B cell (primary cell): ENCODE results near the gene BRINP2. TPM values are rescaled to one million over a fixed set of nuclear protein-coding genes. Genes with fewer than 3 reads are reported as not detected.

Experiments used
- ATAC-seq: fragments of 200-7000 bp; cut with Tn5 transposase; one replicate; pipeline ENCODE4 v1.10.0; 2021; ENCODE audit warnings: low read depth, mild to moderate bottlenecking, moderate number of reproducible peaks, moderate library complexity
- CTCF ChIA-PET: fragments of 350-600 bp; sonication (Branson Sonifier 250); formaldehyde crosslinking; loops from one replicate; lab custom pipeline; 2021; ENCODE audit warnings: antibody characterized with exemption, inconsistent platforms; lab: Charles Lee
- POLR2A ChIA-PET: fragments of 350-600 bp; sonication (Branson Sonifier 250); formaldehyde crosslinking; loops from one replicate; lab custom pipeline; 2021; ENCODE audit warnings: antibody characterized with exemption; lab: Charles Lee
- DNase-seq: peaks from one replicate; pipeline ENCODE4 v3.0.0; 2013
- H2AFZ ChIP-seq: 2 replicates; pipeline ENCODE4 v1.6.1; 2012; ENCODE audit warnings: mild to moderate bottlenecking, low read depth, low read length; ENCODE audit not compliant: insufficient read depth, poor library complexity, severe bottlenecking
- H3K27ac ChIP-seq, 2 donors: 1 replicate in 1 of 2; 2 replicates in 1 of 2; pipeline ENCODE4 v1.5.1; 2012 to 2013; ENCODE audit warnings: low read length in 2 of 2, mild to moderate bottlenecking in 2 of 2, moderate library complexity in 1 of 2
- H3K27me3 ChIP-seq, 4 experiments: fragments of 200-600 bp in 1 of 4; sonication (generic) in 1 of 4; replicated peaks in 1 of 4; 1 replicate in 2 of 4; 2 replicates in 2 of 4; pipeline versions ENCODE4 v1.6.1 to v1.7.0; 2013 to 2016; ENCODE audit warnings: low read length in 3 of 4, mild to moderate bottlenecking in 2 of 4, mixed read lengths in 1 of 4, moderate library complexity in 1 of 4; ENCODE audit not compliant: insufficient read depth in 4 of 4, control insufficient read depth in 3 of 4; ENCODE audit errors: control extremely low read depth in 1 of 4
- H3K36me3 ChIP-seq, 2 experiments: replicated peaks in 1 of 2; 1 replicate in 1 of 2; 2 replicates in 1 of 2; pipeline versions ENCODE4 v1.6.1 to v1.7.1; 2013; ENCODE audit warnings: low read length in 1 of 2; ENCODE audit not compliant: insufficient read depth in 2 of 2, control insufficient read depth in 1 of 2; ENCODE audit errors: control extremely low read depth in 1 of 2, extremely low read depth in 1 of 2
- H3K4me1 ChIP-seq, 2 donors: fragments of 200-600 bp in 1 of 2; sonication (generic) in 1 of 2; 1 replicate in 1 of 2; 2 replicates in 1 of 2; pipeline versions ENCODE4 v1.5.1 to v1.6.1; 2013 to 2017; ENCODE audit warnings: low read length in 2 of 2; ENCODE audit not compliant: control insufficient read depth in 2 of 2, insufficient read depth in 2 of 2
- H3K4me2 ChIP-seq: replicated peaks from 2 replicates; pipeline ENCODE3; 2012; ENCODE audit warnings: mild to moderate bottlenecking, low read depth, low read length; ENCODE audit not compliant: poor library complexity, severe bottlenecking
- H3K4me3 ChIP-seq, 5 experiments: fragments of 200-600 bp in 1 of 5; sonication (generic) in 1 of 5; 1 replicate in 3 of 5; 2 replicates in 2 of 5; pipeline versions ENCODE4 v1.5.1 to v1.7.0; 2011 to 2016; ENCODE audit warnings: low read length in 4 of 5, mild to moderate bottlenecking in 4 of 5, low read depth in 2 of 5, control low read depth in 1 of 5, moderate library complexity in 1 of 5; ENCODE audit not compliant: insufficient read depth in 1 of 5; ENCODE audit errors: control extremely low read depth in 1 of 5, extremely low read depth in 1 of 5
- H3K79me2 ChIP-seq: fragments of 200-600 bp; sonication (generic); one replicate; pipeline ENCODE4 v1.6.0; 2016; ENCODE audit warnings: low read length; ENCODE audit not compliant: control insufficient read depth, insufficient read depth
- H3K9ac ChIP-seq: fragments of 200-600 bp; sonication (generic); 2 replicates; pipeline ENCODE4 v1.6.1; 2017; ENCODE audit warnings: mild to moderate bottlenecking, low read length, moderate library complexity
- H3K9me3 ChIP-seq, 3 donors: one replicate each; pipeline versions ENCODE4 v1.6.1 to v1.7.1; 2013; ENCODE audit warnings: low read length in 2 of 3; ENCODE audit not compliant: control insufficient read depth in 2 of 3, insufficient read depth in 1 of 3; ENCODE audit errors: control extremely low read depth in 1 of 3
- H4K20me1 ChIP-seq: 2 replicates; pipeline ENCODE4 v1.6.0; 2012; ENCODE audit warnings: mild to moderate bottlenecking, low read length; ENCODE audit not compliant: insufficient read depth, control insufficient read depth, poor library complexity, severe bottlenecking
- H3K27ac Mint-ChIP-seq: one replicate; pipeline ENCODE4 v1.8.0; 2021; ENCODE audit warnings: mixed read lengths
- H3K27me3 Mint-ChIP-seq: one replicate; pipeline ENCODE4 v1.8.0; 2021; ENCODE audit warnings: mixed read lengths
- H3K4me1 Mint-ChIP-seq: one replicate; pipeline ENCODE4 v1.8.0; 2021; ENCODE audit warnings: mixed read lengths
- H3K4me3 Mint-ChIP-seq: one replicate; pipeline ENCODE4 v1.8.0; 2021; ENCODE audit warnings: mixed read lengths
- H3K9me3 Mint-ChIP-seq: one replicate; pipeline ENCODE4 v1.8.0; 2022; ENCODE audit warnings: mixed read lengths; ENCODE audit not compliant: insufficient read depth
- EZH2 ChIP-seq: IDR thresholded peaks from 2 replicates; pipeline ENCODE4 v1.6.1; 2012; ENCODE audit warnings: borderline replicate concordance, low read depth, mild to moderate bottlenecking, moderate library complexity, low read length; ENCODE audit not compliant: insufficient read depth, poor library complexity, severe bottlenecking
- WGBS: methylation state at CpG from one replicate; pipeline ENCODE4 v1.1.5; 2013; ENCODE audit warnings: missing lambda C conversion rate; ENCODE audit not compliant: insufficient coverage; 5-methylcytosine and 5-hydroxymethylcytosine counted together
- intact Hi-C: fragments of 100-400 bp; cut with micrococcal nuclease; formaldehyde crosslinking; loops from one replicate; pipeline ENCODE4 v1.10.0; 2022
- polyA plus RNA-seq: library from polyadenylated mRNA; depleted of rRNA; stranded (reverse); fragments of >200 nt; gene quantifications from 2 replicates; pipeline ENCODE4 v1.2.3, GENCODE V29; 2012
- total RNA-seq, 2 donors: library from RNA; stranded (reverse); fragments of 120-200 nt in 1 of 2; gene quantifications; 1 replicate in 1 of 2; 2 replicates in 1 of 2; pipeline versions ENCODE4 v1.2.3 to v1.2.4, GENCODE V29; 2013 to 2022
- TF ChIP-seq, protein P1 (sequence below): fragments of 200-600 bp; IDR thresholded peaks from one replicate; pipeline ENCODE4 v1.8.0; 2022; ENCODE audit warnings: antibody characterized with exemption, mild to moderate bottlenecking

Gene BRINP2
- total and polyA plus RNA-seq, 2 donors (not counting 1 experiment from before 2014, with no cell fraction given), result not detected

DNA sequence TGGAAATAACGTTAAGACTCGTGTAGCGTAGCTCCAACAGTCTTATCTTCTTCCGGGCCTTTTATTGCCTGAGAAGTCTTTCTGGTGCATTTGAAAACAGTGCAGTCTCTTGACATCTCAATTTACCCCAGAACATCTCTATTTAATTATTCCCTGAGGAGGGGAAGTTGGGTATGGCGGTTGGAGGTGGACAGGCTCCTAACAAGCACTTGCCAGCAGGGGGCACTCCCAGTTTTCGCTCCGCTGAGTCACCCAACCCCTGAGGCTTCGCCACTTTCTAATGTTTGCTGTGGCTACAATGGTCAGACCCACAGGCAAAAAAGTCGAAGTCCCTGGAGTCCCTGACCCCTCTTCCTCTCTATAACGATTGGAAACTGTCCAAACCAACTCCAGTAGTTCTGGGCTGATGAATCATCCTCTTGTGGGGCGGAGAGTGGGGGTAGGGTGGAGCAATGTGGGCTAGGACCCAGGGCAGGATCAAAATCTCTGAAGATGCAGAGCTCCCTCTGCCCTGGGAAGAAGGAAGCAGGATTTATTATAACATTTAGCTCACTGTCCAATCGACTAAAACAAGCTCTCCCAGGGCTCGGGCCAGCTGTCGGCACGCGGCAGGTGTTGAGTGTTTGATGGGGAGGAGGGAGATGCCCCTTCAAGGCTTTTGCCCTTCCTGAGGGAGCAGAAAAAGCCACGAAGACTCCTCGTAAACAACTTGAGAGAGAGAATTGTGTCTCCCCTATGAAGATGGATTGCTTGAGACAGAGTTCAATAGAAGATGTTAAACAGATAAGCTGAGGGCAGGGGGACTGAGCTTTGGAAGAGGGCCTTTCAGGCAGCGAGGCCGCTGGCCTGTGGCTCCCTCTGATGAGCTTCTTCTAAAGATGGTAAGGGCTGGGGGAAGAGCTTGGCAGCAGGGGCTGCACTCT is 85.7 kb downstream of the BRINP2 start:
- ChIA-PET POLR2A (no interaction called here), CTCF (no interaction called here)
- no peak overlapping the region for H3K4me2 ChIP-seq
- ATAC-seq (no peak), DNase-seq (no peak)
- H3K4me3 Mint-ChIP-seq, result no peak overlapping the region
- no peaks in the 10 kb centered on the region for H3K9me3 ChIP-seq
- H3K27ac Mint-ChIP-seq, result no peak overlapping the region
- H3K9ac ChIP-seq, result no peak overlapping the region
- intact Hi-C loops, result no loop called here
- H3K9me3 Mint-ChIP-seq, result no peaks in the 10 kb centered on the region
- no peaks in the 10 kb centered on the region for H4K20me1 ChIP-seq
- H3K27ac ChIP-seq, result no peak overlapping the region
- peaks cover 7% of the 10 kb centered on the region for H3K27me3 Mint-ChIP-seq
- H3K79me2 ChIP-seq, result no peaks in the 10 kb centered on the region
- no peaks in the 10 kb centered on the region for H3K27me3 ChIP-seq
- WGBS, result 61% methylated on average over 8 of the region's 20 CpGs
- no peaks in the 10 kb centered on the region for H3K4me1 Mint-ChIP-seq
- H2AFZ ChIP-seq, result no peak overlapping the region
- H3K36me3 ChIP-seq, result no peaks in the 10 kb centered on the region
- H3K4me1 ChIP-seq, result no peaks in the 10 kb centered on the region
- TF ChIP-seq EZH2, result no peak
- TF ChIP-seq, protein P1, sequence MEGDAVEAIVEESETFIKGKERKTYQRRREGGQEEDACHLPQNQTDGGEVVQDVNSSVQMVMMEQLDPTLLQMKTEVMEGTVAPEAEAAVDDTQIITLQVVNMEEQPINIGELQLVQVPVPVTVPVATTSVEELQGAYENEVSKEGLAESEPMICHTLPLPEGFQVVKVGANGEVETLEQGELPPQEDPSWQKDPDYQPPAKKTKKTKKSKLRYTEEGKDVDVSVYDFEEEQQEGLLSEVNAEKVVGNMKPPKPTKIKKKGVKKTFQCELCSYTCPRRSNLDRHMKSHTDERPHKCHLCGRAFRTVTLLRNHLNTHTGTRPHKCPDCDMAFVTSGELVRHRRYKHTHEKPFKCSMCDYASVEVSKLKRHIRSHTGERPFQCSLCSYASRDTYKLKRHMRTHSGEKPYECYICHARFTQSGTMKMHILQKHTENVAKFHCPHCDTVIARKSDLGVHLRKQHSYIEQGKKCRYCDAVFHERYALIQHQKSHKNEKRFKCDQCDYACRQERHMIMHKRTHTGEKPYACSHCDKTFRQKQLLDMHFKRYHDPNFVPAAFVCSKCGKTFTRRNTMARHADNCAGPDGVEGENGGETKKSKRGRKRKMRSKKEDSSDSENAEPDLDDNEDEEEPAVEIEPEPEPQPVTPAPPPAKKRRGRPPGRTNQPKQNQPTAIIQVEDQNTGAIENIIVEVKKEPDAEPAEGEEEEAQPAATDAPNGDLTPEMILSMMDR, result no peak
- no peak overlapping the region for H3K4me3 ChIP-seq

DNA sequence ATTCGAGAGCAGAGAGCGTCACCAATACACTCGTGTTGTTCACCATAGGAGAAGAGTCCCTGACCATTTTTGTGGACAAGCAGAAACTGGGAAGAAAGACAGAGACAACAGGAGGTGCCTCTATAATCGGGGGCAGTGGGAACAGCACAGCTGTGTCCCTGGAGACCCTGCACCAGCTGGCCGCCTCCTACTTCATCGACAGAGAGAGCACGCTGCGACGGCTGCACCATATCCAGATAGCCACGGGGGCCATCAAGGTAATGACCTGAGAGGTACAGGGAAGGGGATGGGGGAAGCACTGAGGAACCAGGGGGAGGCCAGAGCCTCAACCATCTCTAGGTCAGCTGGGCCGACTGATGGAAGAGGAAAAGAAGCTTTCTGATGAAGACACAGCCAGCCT is 86.4 kb downstream of the BRINP2 start:
- POLR2A ChIA-PET, result no interaction called here
- intact Hi-C loops, result no loop called here

More for the DNA sequence above, 86.4 kb downstream of the BRINP2 start:
- Histone ChIP-seq H3K4me1 (no peaks in the 10 kb centered on the region), H3K36me3 (no peaks in the 10 kb centered on the region), H3K79me2 (no peaks in the 10 kb centered on the region), H4K20me1 (no peaks in the 10 kb centered on the region), H3K9me3 (no peaks in the 10 kb centered on the region), H3K4me3 (no peak overlapping the region), H3K27ac (no peak overlapping the region), H3K27me3 (no peaks in the 10 kb centered on the region), H2AFZ (no peak overlapping the region), H3K4me2 (no peak overlapping the region), H3K9ac (no peak overlapping the region)
- Mint-ChIP-seq H3K27ac (no peak overlapping the region), H3K9me3 (no peaks in the 10 kb centered on the region), H3K4me3 (no peak overlapping the region), H3K27me3 (peaks cover 7% of the 10 kb centered on the region), H3K4me1 (no peaks in the 10 kb centered on the region)
- ATAC-seq (no peak), DNase-seq (no peak)
- TF ChIP-seq, protein P1, result no peak
- 85% methylated on average over 10 of the region's 11 CpGs for WGBS
- CTCF ChIA-PET, result no interaction called here
